Astrocyte of the spinal cord (primary cell): ENCODE results near the gene PIK3R5.

Experiments
- DNase-seq: peaks from one replicate; pipeline ENCODE4 v3.0.0; 2011; ENCODE audit warnings: low read depth, low spot score
- H3K4me3 ChIP-seq: 2 replicates; pipeline ENCODE4 v1.5.1; 2011; ENCODE audit warnings: low read depth, mild to moderate bottlenecking, low read length, moderate library complexity
- CTCF ChIP-seq: IDR thresholded peaks from 2 replicates; pipeline ENCODE4 v1.5.1; 2012; ENCODE audit warnings: low read depth, mild to moderate bottlenecking, low read length, inconsistent platforms
- in situ Hi-C: cut with HindIII; loops from 2 replicates; pipeline ENCODE4 v1.10.0; 2017; ENCODE audit warnings: low sequenced_read_pairs

PIK3R5 gene

GRCh38 chr17:8841844-8842243 is 123.7 kb downstream of the PIK3R5 start:
- no peak overlapping the region for H3K4me3 ChIP-seq
- TF ChIP-seq CTCF = no peak
- in situ Hi-C loops = no loop called here
- DNase-seq = no peak

- no peak overlapping the region for H3K4me3 ChIP-seq
- DNase-seq = no peak
- TF ChIP-seq CTCF = no peak
- in situ Hi-C loops = no loop called here
Observed at GRCh38 chr17:8839410-8839935, 126.0 kb downstream of the PIK3R5 start.

GRCh38 chr17:8838551-8839095 is 126.9 kb downstream of the PIK3R5 start:
- no peak for DNase-seq
- no peak for TF ChIP-seq CTCF
- no peak overlapping the region for H3K4me3 ChIP-seq
- in situ Hi-C loops = no loop called here

GRCh38 chr17:8837563-8838075 is 127.9 kb downstream of the PIK3R5 start:
- no peak for TF ChIP-seq CTCF
- no peak for DNase-seq

GRCh38 chr17:8836821-8837562 is 128.5 kb downstream of the PIK3R5 start:
- TF ChIP-seq CTCF = no peak
- H3K4me3 ChIP-seq = no peak overlapping the region
- in situ Hi-C loops = no loop called here
- no peak for DNase-seq

More at GRCh38 chr17:8837563-8838075, 127.9 kb downstream of the PIK3R5 start:
- no peak overlapping the region for H3K4me3 ChIP-seq
- in situ Hi-C loops = no loop called here

GRCh38 chr17:8835631-8836364 is 129.7 kb downstream of the PIK3R5 start:
- H3K4me3 ChIP-seq = no peak overlapping the region
- DNase-seq = no peak
- no peak for TF ChIP-seq CTCF
- in situ Hi-C loops = no loop called here
